Loucy (cell line): ENCODE results near the gene TEX19.
"Not testable (repeated sequence)": the region's sequence is repeated elsewhere in the genome, so short reads cannot be mapped to it uniquely, and the experiment has no call there.

Experiments
- H2AFZ ChIP-seq: fragments of 200-600 bp; sonication (generic); 2 replicates; pipeline ENCODE4 v1.6.0; 2016; ENCODE audit warnings: antibody characterized with exemption, mild to moderate bottlenecking, low read length, moderate library complexity
- H3F3A ChIP-seq: fragments of 200-600 bp; 2 replicates; pipeline ENCODE4 v1.6.0; 2016; ENCODE audit warnings: antibody characterized with exemption, low read depth, mild to moderate bottlenecking
- H3K27me3 ChIP-seq: fragments of 200-600 bp; sonication (generic); 2 replicates; pipeline ENCODE4 v1.6.1; 2014; ENCODE audit warnings: low read length, mild to moderate bottlenecking; ENCODE audit not compliant: insufficient read depth, poor library complexity, severe bottlenecking
- H3K36me3 ChIP-seq: fragments of 200-600 bp; sonication (generic); 2 replicates; pipeline ENCODE4 v1.6.1; 2016; ENCODE audit warnings: low read length; ENCODE audit not compliant: insufficient read depth
- H3K4me1 ChIP-seq: fragments of 200-600 bp; sonication (generic); 2 replicates; pipeline ENCODE4 v1.5.1; 2014; ENCODE audit warnings: low read length, mild to moderate bottlenecking; ENCODE audit not compliant: insufficient read depth, poor library complexity, severe bottlenecking
- H3K4me2 ChIP-seq: fragments of 200-600 bp; sonication (generic); 2 replicates; pipeline ENCODE4 v1.6.0; 2014; ENCODE audit warnings: antibody characterized with exemption, low read length, low read depth, mild to moderate bottlenecking; ENCODE audit not compliant: poor library complexity, severe bottlenecking
- H3K4me3 ChIP-seq: fragments of 200-600 bp; sonication (generic); 2 replicates; pipeline ENCODE4 v1.5.1; 2014; ENCODE audit warnings: low read length, mild to moderate bottlenecking, mixed read lengths; ENCODE audit not compliant: poor library complexity, severe bottlenecking
- H3K79me2 ChIP-seq: fragments of 200-600 bp; sonication (generic); 2 replicates; pipeline ENCODE4 v1.6.1; 2014; ENCODE audit warnings: low read length; ENCODE audit not compliant: insufficient read depth
- H3K9ac ChIP-seq: fragments of 200-600 bp; sonication (generic); 2 replicates; pipeline ENCODE4 v1.6.0; 2014; ENCODE audit warnings: mild to moderate bottlenecking, low read depth, low read length, moderate library complexity; ENCODE audit not compliant: poor library complexity, severe bottlenecking
- H3K9me2 ChIP-seq: fragments of 200-600 bp; sonication (generic); replicated peaks from 2 replicates; pipeline ENCODE4 v1.6.1; 2016; ENCODE audit warnings: low read depth, low read length, mixed read lengths
- H3K9me3 ChIP-seq: fragments of 200-600 bp; sonication (generic); 2 replicates; pipeline ENCODE4 v1.6.1; 2014; ENCODE audit warnings: mild to moderate bottlenecking, antibody characterized with exemption, low read length, low read depth; ENCODE audit not compliant: insufficient read depth
- H4K20me1 ChIP-seq: fragments of 200-600 bp; sonication (generic); 2 replicates; pipeline ENCODE4 v1.6.0; 2014; ENCODE audit warnings: antibody characterized with exemption, low read length, mild to moderate bottlenecking; ENCODE audit not compliant: insufficient read depth, poor library complexity, severe bottlenecking
- CTCF ChIP-seq: fragments of 200-600 bp; sonication (generic); conservative IDR thresholded peaks from 2 replicates; pipeline ENCODE4 v1.5.1; 2014; ENCODE audit warnings: mild to moderate bottlenecking, antibody characterized with exemption, low read length
- EZH2phosphoT487 ChIP-seq: fragments of 200-600 bp; IDR thresholded peaks from 2 replicates; pipeline ENCODE4 v1.6.1; 2018; ENCODE audit warnings: antibody characterized with exemption, mild to moderate bottlenecking, moderate library complexity, borderline replicate concordance

The TEX19 gene

GRCh38 chr17:82345151-82345976 is 13.7 kb upstream of the TEX19 start:
- no peak for TF ChIP-seq CTCF
- TF ChIP-seq EZH2phosphoT487: no peak
- Histone ChIP-seq H3K79me2 (no peaks in the 10 kb centered on the region), H2AFZ (no peak overlapping the region), H3K4me1 (no peaks in the 10 kb centered on the region), H3K9ac (no peak overlapping the region), H3K9me2 (no peaks in the 10 kb centered on the region), H3K4me2 (no peak overlapping the region), H4K20me1 (no peaks in the 10 kb centered on the region), H3K36me3 (no peaks in the 10 kb centered on the region), H3F3A (no peaks in the 10 kb centered on the region), H3K4me3 (no peak overlapping the region), H3K9me3 (no peaks in the 10 kb centered on the region), H3K27me3 (no peaks in the 10 kb centered on the region)

DNA sequence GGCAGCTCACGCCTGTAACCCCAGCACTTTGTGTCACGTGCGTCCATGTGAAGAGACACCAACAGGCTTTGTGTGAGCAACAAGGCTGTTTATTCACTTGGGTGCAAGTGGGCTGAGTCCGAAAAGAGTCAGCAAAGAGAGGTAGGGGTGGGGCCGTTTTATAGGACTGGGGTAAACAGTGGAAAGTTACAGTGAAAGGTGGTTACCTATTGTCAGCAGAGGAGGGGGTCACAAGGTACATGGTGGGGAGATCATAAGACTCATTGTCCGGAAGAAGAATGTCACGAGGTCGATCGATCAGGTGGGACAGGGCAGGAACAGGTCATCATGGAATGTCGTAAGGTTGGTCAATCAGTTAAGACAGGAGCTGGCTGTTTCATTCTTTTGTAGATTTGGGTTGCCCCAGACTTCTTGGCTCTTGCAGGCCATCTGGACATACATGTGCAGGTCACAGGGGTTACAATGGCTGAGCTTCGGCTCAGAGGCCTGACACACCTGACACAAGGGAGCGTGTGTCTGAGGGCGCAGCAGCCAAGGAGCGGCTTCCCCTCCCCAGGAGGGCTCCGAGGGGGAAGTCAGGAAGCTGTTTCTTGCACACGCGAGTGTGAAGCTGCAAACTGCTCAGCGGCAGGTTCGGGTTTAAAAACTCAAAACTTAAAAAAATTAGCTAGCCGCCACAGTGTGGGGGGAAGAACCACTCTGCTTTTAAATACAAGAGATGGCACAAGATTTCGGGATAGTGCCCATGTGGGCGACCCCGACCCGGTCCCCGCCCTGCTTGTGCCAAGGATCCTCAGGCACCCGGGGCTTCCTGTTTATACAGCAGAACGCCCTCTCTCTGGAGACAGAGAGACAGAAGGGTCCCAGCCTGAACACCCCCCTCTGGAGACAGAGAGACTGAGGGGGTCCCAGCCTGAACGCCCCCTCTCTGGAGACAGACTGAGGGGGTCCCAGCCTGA is 12.4 kb upstream of the TEX19 start:
- no peak overlapping the region for H2AFZ ChIP-seq
- H3K27me3 ChIP-seq: no peaks in the 10 kb centered on the region
- H3F3A ChIP-seq: no peaks in the 10 kb centered on the region
- no peak overlapping the region for H3K9ac ChIP-seq
- no peaks in the 10 kb centered on the region for H3K4me1 ChIP-seq
- H3K9me3 ChIP-seq: no peaks in the 10 kb centered on the region
- no peak overlapping the region for H3K4me3 ChIP-seq
- TF ChIP-seq CTCF (no peak), EZH2phosphoT487 (no peak)
- no peaks in the 10 kb centered on the region for H3K36me3 ChIP-seq
- H3K79me2 ChIP-seq: no peaks in the 10 kb centered on the region
- no peaks in the 10 kb centered on the region for H4K20me1 ChIP-seq
- H3K9me2 ChIP-seq: no peaks in the 10 kb centered on the region
- H3K4me2 ChIP-seq: no peak overlapping the region

DNA sequence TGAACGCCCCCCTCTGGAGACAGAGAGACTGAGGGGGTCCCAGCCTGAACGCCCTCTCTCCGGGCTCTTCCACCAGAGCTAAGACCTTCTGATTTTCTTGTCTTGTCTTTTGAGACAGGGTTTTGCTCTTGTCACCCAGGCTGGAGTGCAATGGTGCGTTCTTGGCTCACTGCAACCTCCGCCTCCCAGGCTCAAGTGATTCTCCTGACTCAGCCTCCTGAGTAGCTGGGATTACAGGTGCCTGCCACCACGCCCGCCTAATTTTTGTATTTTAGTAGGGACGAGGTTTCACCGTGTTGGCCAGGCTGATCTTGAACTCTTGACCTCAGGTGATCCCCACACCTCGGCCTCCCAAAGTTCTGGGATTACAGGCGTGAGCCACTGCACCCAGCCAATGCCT is 11.1 kb upstream of the TEX19 start:
- H3K4me3 ChIP-seq, H3K9me2 ChIP-seq, H4K20me1 ChIP-seq, H3K9ac ChIP-seq, H3K9me3 ChIP-seq, H3F3A ChIP-seq, H3K4me2 ChIP-seq, H3K79me2 ChIP-seq, H3K36me3 ChIP-seq, H2AFZ ChIP-seq, H3K27me3 ChIP-seq, H3K4me1 ChIP-seq: not testable (repeated sequence)
